HG02571 (cell line): ENCODE results near the gene FYN.

ENCODE experiments used
- ATAC-seq: cut with Tn5 transposase; IDR thresholded peaks from one replicate; pipeline ENCODE4 v1.9.1; 2021; ENCODE audit warnings: mild to moderate bottlenecking, moderate library complexity; ENCODE audit not compliant: unreplicated experiment

The FYN gene

DNA sequence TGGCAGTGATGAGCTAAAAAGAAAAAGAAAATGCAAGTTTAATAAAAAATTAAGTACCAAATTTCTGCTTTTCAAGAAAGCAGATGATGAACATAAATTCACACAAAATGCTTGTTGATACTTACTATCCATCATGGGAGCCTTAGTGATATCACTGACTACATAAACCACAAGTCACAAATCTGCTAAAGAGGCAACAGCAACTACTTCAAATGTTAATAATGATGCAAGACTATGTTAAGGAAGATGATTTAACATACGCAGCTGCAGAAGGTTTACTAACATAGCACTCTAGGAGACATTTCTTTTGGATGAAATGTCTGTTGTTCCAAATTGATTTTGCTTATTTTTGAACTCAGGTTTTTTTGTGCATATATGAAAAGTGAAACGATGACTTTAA lies 18.6 kb downstream of the FYN start:
- ATAC-seq, result no peak

DNA sequence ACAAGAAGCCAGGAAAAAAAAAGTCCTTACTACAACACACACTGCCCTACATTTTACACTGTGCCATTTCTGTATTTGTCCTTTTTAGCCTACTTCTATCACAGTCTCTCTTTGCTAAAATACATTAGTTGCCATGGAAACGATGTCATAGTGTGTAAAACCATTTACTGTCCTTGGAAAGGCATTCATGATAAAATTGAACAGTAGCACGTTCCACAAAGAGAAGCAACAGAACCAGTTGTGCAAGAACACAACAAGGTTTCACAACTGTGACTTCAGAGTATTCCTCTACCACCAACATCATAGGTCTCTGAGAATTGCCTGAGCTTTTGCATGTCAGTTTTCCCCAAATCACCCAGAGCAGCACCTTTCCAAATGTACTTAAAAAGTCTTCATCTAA lies 20.5 kb downstream of the FYN start:
- ATAC-seq, result no peak

DNA sequence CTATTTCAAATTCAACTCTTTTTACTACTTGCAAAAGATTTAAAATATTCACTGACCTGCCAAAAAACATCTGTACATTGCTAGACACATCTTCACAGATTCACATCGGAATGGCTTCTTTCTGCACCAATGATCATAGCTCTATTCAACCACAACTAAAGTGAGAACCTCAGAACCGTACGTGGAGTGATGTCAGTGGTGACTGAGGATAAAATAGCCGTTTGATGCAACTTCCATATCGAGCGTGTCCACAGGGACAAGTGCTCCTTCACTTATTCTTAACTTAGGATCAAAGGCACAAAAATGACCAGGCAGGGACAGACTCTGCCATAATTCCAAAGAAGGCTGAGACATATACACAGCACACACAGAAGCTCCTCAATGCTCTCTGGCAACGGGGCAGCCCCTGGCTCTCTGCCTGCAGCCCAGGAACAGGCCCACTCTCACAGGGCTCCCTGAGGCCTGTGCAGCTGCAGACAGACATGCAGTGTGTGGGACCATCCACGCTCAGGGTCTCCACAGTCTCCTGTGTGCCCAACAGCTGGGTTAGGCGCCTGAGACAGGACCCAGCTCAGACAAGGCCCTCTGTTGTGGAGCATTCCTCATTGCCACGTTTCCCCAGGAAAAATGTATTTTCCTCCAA lies 22.8 kb downstream of the FYN start:
- ATAC-seq, result no peak

DNA sequence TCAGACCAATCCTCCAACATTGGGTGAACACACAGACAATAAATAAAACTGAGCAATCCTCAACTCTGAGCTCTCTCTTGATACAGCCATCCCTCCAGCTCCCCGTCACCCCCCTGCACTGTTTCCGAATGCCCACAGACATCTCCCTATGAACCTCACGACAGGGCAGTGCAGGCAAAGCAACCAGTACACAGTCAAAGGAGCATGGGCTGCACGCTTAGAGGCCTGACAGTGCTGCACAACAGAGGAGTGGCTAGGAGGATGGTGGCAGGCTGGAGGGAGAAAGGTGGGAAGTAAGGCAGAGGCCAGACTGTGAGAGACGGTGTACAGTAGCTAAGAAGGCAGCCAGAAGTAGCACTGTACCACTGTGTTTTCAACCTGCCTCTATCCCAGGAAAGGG lies 24.0 kb downstream of the FYN start:
- no peak for ATAC-seq

DNA sequence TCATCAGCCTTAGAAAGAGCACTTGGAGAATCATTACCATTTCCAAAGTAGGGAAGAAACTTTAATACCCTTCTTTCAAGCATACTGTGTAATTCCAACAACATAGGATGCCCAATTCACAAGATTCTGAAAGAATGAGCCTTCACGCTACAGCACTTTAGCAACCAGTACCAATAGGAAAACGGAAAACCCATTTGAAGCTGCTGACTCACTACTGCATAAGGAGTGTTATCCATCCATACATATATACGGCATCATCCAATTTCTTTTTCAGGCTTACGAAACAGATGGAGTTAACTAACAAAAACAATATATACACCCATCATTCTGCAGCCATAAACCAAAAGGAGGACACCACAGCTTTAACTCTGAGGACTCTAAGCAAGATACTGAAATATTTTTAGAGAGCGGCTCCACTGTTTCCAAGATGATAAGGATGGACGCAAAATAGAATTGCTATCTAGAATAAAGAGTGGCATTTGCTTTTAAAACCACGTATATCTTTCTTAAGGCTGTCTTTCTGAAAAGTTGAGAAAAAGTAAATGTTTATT lies 24.9 kb downstream of the FYN start:
- ATAC-seq, result no peak

DNA sequence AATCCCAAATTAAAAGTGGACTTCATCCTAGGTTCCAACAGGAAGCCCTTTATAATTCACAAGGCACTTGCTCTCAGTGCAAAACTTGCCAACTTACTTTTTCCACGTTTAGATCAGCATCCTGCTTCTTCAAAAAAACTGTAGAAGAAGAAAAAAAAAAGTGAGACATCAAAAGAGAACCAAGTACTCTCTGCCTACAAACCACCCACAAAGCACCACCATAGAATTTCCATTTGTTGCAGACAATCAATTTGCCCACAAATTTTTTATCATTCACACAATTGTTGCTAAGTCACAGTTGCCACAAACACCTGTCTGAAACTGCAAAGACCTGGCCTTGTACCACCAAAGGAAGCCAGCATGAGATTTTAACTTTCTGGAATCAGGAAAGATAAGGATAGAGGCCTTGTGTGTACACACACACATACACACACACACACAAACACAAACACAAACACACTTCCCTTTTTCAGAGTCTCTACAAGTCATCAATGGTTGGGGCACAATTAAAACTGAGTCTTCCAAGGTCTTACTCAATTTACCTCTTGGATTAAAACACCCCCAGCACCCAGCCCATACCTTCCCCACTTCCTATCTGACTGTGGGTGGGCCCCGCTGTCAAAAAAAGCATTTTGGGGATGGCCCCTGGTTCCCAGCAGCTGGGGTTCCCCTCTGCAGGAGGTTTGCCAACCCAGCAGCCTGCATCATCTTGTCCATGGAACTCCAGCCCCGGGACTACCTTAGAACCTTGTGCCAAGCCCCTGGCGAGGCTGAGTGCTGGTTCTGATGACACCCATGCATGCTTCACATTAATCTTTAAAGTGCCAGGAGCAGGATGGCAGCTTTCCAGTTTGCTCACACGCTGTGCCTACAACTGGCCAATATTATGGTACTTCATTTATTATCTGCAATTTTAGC lies 26.5 kb downstream of the FYN start:
- no peak for ATAC-seq

DNA sequence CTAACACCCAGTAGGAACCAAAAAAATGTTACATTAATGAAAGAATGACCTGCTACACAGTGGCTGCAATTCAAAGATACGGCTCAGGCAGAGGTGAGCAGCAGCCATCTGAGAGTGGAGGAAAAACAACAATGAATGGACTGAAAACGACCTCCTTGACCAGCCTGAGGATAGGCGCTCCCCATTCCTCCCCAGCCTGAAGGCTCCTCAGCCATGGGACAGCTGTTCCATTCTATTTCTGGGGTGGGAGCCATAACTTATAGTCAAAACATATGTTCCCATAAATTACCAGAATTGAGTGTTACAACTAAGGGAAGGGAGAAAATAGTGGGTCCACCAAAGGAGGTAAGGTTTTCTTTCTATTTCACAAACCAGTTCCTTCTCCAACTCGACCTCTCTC lies 27.2 kb downstream of the FYN start:
- no peak for ATAC-seq

DNA sequence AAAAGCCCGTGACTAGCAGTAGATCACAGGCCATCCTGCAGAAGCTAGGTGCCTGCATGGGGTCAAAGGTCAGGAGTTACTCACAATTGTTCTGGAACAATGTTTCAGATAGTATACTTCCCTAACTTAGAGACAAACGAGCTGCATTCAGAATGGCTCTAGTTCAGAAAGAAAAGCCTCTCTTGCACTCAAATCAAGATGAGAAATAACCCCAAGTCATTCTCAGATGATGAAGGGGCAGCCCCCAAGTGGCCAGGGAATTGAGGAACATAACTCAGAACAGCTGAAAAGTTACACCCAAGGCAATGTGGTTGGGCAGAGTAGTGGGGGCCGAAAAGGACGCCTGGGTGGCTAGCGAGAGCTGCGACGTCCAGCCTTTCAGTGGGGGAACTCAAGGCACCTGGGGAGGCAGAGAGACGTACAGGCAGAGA lies 27.8 kb downstream of the FYN start:
- ATAC-seq, result peak; percentile 67

DNA sequence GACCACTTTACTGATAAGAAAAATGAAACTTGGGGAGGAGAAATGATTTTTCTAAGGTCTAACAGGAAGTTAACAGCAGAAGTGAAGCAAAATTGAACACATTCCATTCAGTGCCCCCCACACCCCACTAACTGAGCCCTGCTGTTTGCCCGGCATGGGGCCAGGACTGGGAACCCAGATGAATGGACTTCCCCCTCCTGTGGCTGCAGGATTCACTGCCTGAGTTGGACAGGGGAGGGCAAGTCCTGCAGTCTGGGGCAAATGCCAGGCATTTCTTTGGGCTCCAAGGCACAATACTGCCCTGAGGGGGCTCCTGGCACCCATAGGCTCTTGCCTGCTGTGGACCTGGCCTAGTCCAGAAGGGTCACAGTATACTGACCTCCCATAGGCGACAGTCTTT lies 28.3 kb downstream of the FYN start:
- no peak for ATAC-seq

DNA sequence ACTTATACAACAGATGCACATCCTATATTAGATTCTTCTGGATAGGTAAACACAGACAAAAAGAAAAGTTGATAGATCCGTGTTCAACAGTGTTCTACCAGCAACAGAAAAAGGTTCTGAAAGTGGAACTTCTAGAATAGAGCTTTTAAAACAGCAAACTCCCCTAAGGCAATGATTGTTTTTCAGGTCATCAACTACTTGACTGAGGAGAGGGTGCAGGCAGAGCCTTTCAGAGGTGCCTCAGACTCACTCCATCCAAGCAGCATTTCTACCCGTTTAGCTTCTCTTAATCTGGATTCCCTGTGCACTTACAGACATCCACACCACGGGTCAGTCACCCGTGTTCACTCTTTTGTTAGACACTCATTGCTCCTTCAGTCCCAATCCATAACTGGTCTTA lies 28.9 kb downstream of the FYN start:
- no peak for ATAC-seq

DNA sequence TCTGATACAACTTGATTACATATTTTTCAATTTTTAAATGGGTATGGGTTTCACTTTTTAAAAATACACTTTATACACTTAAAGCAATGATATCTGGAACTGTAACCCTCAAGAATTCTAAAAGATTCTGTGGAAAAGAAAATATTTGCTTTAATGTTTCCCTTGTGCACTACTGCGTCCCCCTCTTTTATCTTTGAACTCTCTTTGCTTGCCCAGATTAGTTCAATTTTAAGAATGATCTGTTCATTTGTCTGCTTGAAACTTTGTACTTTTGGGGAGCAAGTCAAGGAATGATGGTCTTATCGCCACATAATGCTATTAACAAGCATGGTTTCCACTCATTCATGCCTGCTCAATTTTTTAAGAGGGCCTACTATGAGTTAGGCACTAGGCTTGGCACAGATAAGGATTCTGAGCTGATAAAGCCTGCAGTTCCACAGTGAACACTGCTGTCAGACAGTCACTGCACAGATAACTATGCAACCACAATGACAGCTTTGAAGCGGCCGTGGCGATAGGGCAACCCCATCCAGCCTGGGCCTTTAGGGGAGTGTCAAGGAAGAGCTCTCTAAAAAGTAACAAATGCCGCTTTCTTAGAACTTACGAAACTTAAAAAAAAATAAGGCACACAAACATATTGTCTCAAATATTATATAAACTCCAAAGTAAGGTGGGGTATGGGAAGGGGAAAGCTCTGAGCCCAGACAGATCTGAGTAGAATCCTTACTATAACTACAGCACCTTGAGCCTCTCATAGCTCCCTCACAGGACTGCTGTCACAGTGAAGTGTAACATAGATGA lies 29.7 kb downstream of the FYN start:
- ATAC-seq, result no peak

DNA sequence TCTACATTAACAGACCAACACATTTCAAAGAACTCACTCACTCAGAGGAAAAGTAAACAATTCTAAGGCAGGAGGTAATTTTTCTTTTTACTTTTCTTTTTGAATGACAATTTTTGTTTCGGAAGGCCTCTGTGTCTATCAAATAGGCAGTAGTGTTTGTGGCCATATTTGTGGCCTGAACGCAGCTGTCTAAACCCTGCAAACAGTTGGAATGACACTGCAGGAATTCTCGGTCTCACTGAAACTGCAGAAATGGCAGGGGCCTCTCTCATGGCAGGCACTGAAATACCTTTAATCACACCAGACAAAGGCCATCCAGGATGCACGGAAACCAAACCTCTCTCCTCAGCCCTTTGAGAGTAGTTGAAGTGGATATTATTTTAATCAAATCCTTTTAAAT lies 30.4 kb downstream of the FYN start:
- ATAC-seq, result no peak

DNA sequence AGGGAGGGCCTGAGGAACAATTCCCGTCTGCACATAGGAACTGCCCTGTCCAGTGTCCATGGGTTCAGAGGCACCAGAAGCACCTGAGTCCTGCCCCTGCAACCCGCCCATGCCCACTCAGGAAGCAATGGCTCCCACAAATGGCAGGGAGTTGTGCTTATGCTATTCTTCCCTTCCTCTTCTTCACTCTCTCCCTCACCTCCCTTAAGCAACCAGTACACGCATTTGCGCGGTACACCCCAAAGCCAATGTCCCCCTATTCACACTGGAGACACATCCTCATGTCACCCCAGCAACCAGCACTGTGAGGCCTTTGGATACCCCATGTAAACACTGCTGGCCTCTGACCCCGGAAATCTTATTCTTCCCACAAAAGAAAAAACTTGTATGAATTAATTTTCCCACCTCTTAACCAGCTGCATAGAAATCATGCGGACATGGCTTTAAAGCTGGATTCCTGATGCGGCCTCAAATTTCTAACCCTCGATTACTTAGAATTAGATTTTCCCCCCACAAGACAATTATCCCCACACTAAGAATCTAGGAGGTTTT lies 30.9 kb downstream of the FYN start:
- no peak for ATAC-seq

DNA sequence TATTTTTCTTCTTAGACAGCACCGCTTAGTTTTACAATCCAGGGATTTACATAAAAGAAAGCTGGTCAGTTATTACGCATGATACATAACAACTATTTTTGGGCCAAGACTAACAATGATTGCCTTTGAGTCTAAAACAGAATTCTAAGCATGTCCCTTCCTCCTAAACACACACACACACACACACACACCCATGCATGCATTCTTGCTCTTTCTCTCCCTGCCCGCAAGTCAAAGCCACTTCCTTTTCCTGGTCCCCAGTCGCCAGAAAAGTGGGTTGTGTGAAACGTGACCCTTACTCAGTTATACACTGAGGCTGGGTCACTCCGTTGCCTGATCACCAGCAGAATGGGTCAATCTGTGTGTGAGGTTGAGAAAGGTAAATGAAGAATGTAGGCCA lies 31.4 kb downstream of the FYN start:
- no peak for ATAC-seq

DNA sequence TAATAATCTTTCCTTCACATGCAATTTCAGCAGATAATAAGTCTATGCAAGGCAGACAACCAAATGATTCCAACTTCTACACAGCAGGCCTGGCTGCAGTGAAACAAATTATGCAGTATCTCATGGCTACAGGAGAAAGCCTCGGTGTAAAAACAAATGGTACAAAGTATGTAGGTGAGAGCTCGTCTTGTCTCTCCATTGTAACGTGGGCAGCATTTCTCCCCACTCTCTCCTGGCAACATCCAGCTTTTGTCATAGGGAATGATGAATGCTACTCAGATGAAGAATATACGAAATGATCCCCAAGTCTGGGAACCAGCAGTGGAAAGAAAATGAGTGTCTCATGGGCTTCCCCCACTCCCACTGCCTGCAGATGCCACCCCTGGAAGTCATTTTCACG lies 32.4 kb downstream of the FYN start:
- no peak for ATAC-seq

DNA sequence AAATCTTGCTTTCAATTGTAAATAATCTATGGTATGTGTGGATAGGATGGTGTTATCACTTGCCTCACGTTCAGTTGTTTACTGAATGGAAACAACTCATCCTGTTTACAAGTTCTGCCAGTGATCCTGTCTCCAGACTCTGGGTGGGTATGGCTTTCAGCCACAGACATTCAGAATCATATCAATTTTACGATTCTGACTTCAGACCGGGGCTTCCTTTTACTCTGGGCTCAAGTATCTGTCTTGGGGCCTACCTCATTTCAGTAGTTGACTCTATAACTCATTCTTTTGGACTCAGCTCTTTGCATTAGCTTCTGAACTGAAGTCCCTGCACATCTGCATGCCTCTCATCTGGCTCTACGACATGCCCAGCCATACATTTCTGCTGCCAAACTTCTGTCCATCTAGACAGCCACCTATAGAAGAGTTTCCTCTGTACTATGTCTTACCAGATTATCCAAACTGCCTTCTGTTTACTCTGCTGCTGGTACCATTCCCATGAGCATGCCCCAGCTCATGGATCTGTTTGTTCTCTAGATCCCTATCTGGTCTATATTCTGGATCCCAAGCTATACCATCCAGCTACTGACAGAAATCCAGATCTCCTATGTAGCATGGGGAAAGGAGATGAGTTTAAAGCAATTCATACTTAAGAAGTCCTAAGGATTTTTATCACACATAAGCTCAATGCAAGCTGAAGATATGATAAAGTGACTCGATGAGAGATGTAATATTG lies 34.3 kb downstream of the FYN start:
- no peak for ATAC-seq

DNA sequence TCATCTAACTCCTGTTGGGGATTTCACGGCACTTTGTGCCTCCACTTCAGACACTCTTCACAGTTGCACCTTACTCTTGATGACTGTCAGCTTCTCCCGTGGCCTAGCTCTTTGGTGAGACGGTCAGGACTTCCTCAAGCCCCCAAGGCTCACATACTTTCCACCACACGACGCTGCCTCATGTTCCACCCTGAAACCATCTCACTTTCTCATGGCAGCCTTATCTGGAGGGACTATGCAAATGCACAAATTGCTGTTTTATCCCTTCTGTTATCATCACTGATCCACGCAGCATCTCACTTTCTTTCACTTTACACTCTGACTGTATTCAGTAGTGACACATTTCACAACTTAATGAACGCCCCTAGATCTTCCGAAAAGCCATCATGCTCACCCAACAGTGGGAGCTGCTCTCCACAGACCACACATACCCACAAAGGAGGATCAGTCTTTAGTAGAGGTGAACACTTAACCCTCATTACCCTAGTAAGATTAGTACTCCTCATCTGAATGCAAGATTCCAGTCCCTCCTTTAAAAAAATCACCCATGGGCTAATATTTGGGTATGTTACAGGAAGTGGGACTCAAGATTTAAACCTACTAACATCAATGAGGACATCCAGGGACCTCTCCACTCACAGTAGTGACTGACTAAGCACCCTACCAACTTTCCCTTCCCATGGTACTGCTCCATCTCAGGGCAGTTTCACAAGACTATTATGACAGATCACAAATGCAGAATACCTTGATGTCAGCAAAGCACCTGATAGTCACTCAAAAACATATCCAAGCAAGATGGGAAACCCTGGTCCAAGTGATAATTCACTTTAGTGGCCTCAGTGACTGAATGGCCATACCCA lies 35.4 kb downstream of the FYN start:
- ATAC-seq, result peak; percentile 71

DNA sequence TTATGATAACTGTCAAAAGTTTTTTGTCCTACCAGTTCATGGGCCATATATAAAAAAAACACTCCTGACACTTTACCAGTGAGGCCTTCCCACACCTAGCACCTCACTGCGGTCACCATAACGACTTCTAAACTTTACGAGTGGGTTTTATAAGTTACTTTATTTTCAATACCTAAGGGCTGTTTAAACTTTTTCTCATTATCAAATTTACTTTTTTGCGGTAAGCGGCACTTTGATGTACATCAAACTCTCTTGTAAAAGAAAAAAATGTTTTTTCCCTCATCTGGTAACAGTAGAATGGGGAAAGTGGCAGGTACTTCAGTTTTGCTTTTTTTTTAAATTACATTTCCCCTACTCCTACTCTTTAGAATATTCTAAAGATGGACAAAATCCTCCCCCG lies 36.2 kb downstream of the FYN start:
- ATAC-seq, result no peak

DNA sequence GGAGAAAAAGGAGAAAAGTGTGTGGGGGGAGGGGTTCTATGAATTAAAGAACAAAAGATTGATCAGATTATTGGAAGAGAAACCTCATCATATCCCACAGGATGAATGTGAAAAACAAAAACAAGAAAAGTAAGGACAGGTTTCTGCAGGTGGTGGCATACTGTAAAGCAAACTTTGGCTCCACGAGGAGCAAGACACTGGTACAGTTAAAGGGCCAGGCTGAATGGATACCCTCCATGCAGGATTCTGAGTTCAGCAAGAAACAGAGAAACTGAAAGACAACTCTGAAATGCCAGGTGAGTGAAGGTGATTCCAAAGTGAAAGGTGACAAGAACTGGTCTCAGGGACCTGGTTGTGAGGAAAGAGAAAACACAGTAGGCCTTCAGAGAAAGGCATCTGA lies 37.4 kb downstream of the FYN start:
- no peak for ATAC-seq
